ENCODE data around the gene SSBP3.

GRCh38 chr1:54250670-54251069, 155.5 kb downstream of the SSBP3 start:
- TF ChIP-seq CTCF (IDR thresholded peaks at IDR 0.05) (no peak), ZFX (IDR thresholded peaks at IDR 0.05; ENCODE audit: borderline replicate concordance) (no peak)
